GM23338 (cell line): ENCODE data around the gene PSMB2. TPM values are rescaled to one million over a fixed set of nuclear protein-coding genes. Genes with fewer than 3 reads are reported as not detected.
A peak's percentile ranks its signal among the peaks of the same experiment; 100 is the strongest.

Experiments
- ATAC-seq: fragments of 200-7000 bp; cut with Tn5 transposase; 3 replicates; pipeline ENCODE4 v1.9.1; 2020
- DNase-seq: peaks from one replicate; pipeline ENCODE4 v3.0.0-alpha.2; 2015; ENCODE audit warnings: low spot score
- H2AFZ ChIP-seq: fragments of 200-600 bp; sonication (generic); 2 replicates; pipeline ENCODE4 v1.8.0; 2016; ENCODE audit warnings: antibody characterized with exemption, mild to moderate bottlenecking, moderate library complexity
- H3F3A ChIP-seq: fragments of 200-600 bp; sonication (generic); replicated peaks from 2 replicates; pipeline ENCODE4 v1.8.0; 2017; ENCODE audit warnings: antibody characterized with exemption, mixed run types, low read depth
- H3K27ac ChIP-seq: fragments of 200-600 bp; sonication (generic); 2 replicates; pipeline ENCODE4 v1.6.1; 2016; ENCODE audit warnings: low read depth
- H3K27me3 ChIP-seq: fragments of 200-600 bp; sonication (generic); 2 replicates; pipeline ENCODE4 v1.8.0; 2016; ENCODE audit warnings: mild to moderate bottlenecking, mixed run types, moderate library complexity; ENCODE audit not compliant: insufficient read depth
- H3K36me3 ChIP-seq: fragments of 200-600 bp; sonication (generic); 2 replicates; pipeline ENCODE4 v1.8.0; 2016; ENCODE audit warnings: mild to moderate bottlenecking; ENCODE audit not compliant: insufficient read depth
- H3K4me1 ChIP-seq: fragments of 200-600 bp; sonication (generic); 2 replicates; pipeline ENCODE4 v1.8.0; 2016; ENCODE audit warnings: mild to moderate bottlenecking, moderate library complexity; ENCODE audit not compliant: insufficient read depth
- H3K4me2 ChIP-seq: fragments of 200-600 bp; sonication (generic); 2 replicates; pipeline ENCODE4 v1.7.1; 2017; ENCODE audit warnings: mixed run types
- H3K4me3 ChIP-seq: fragments of 200-600 bp; sonication (generic); 2 replicates; pipeline ENCODE4 v1.6.1; 2016; ENCODE audit warnings: mixed run types
- H3K79me2 ChIP-seq: fragments of 200-600 bp; sonication (generic); replicated peaks from 2 replicates; pipeline ENCODE4 v1.8.0; 2017; ENCODE audit warnings: mild to moderate bottlenecking; ENCODE audit not compliant: insufficient read depth
- H3K9me2 ChIP-seq: fragments of 200-600 bp; sonication (generic); 2 replicates; pipeline ENCODE4 v1.8.0; 2017; ENCODE audit not compliant: insufficient read depth
- H4K20me1 ChIP-seq: fragments of 200-600 bp; sonication (generic); replicated peaks from 2 replicates; pipeline ENCODE4 v1.8.0; 2017; ENCODE audit warnings: mild to moderate bottlenecking; ENCODE audit not compliant: insufficient read depth
- H3K27ac Mint-ChIP-seq: 2 replicates; pipeline ENCODE4 v1.8.0; 2020; ENCODE audit warnings: inconsistent platforms, mild to moderate bottlenecking, moderate library complexity, mixed read lengths
- H3K27me3 Mint-ChIP-seq: 3 replicates; pipeline ENCODE4 v1.8.0; 2022; ENCODE audit warnings: low read depth, mild to moderate bottlenecking, moderate library complexity, mixed read lengths, inconsistent platforms; ENCODE audit not compliant: insufficient read depth, poor library complexity
- H3K36me3 Mint-ChIP-seq: 3 replicates; pipeline ENCODE4 v1.8.0; 2021; ENCODE audit warnings: low read depth, mild to moderate bottlenecking, inconsistent platforms, moderate library complexity, mixed read lengths
- H3K4me1 Mint-ChIP-seq: 3 replicates; pipeline ENCODE4 v1.8.0; 2020; ENCODE audit warnings: mild to moderate bottlenecking, inconsistent platforms, mixed read lengths
- H3K4me3 Mint-ChIP-seq: 3 replicates; pipeline ENCODE4 v1.8.0; 2021; ENCODE audit warnings: moderate library complexity, mild to moderate bottlenecking, inconsistent platforms, mixed read lengths
- H3K9me3 Mint-ChIP-seq: 3 replicates; pipeline ENCODE4 v1.8.0; 2020; ENCODE audit warnings: moderate library complexity, mild to moderate bottlenecking, inconsistent platforms, mixed read lengths
- CREB1 ChIP-seq: fragments of 250-450 bp; sonication (Bioruptor Pico); IDR thresholded peaks from 2 replicates; pipeline ENCODE4 v1.5.0; 2020; ENCODE audit warnings: low read depth, mild to moderate bottlenecking, moderate library complexity
- CTCF ChIP-seq, 2 experiments: fragments of 200-600 bp in 1 of 2; sonication (generic) in 1 of 2; conservative IDR thresholded peaks; 2 replicates each; pipeline versions ENCODE4 v1.5.1 to v1.6.1; 2016 to 2017; ENCODE audit warnings: antibody characterized with exemption in 2 of 2, low read depth in 2 of 2, mild to moderate bottlenecking in 2 of 2, moderate library complexity in 1 of 2
- EZH2 ChIP-seq: fragments of 200-600 bp; sonication (generic); IDR thresholded peaks from one replicate; pipeline ENCODE4 v1.8.0; 2017; ENCODE audit warnings: antibody characterized with exemption, mild to moderate bottlenecking, low read depth; ENCODE audit not compliant: unreplicated experiment
- JUNB ChIP-seq: IDR thresholded peaks from one replicate; pipeline ENCODE4 v1.6.1; 2016; ENCODE audit warnings: antibody characterized with exemption; ENCODE audit not compliant: unreplicated experiment
- NANOG ChIP-seq: IDR thresholded peaks from 2 replicates; pipeline ENCODE4 v1.6.1; 2016; ENCODE audit warnings: antibody characterized with exemption, borderline replicate concordance
- POLR2AphosphoS5 ChIP-seq: IDR thresholded peaks from 2 replicates; pipeline ENCODE4 v1.6.1; 2016; ENCODE audit warnings: antibody characterized with exemption, low read depth
- STAT1 ChIP-seq: IDR thresholded peaks from one replicate; pipeline ENCODE4 v1.6.1; 2016; ENCODE audit warnings: antibody characterized with exemption; ENCODE audit not compliant: unreplicated experiment
- ZNF114 ChIP-seq: fragments of 250-450 bp; sonication (Bioruptor Pico); IDR thresholded peaks from 2 replicates; pipeline ENCODE4 v1.5.0; 2020; ENCODE audit warnings: mild to moderate bottlenecking, moderate library complexity
- ZNF331 ChIP-seq: fragments of 250-450 bp; sonication (Bioruptor Pico); IDR thresholded peaks from 2 replicates; pipeline ENCODE4 v1.5.0; 2020; ENCODE audit warnings: low read depth, mild to moderate bottlenecking, moderate library complexity
- polyA plus RNA-seq: library from polyadenylated mRNA; unstranded; fragments of >200 nt; fragmentation: Nextera tagmentation; extraction: Ambion mirVana; gene quantifications from 2 replicates; pipeline ENCODE4 v1.2.1, GENCODE V29; 2016
- total RNA-seq: library from RNA; depleted of rRNA; stranded (reverse); fragments of >200 nt; shearing (Covaris generic); gene quantifications from 2 replicates; pipeline ENCODE4 v1.2.3, GENCODE V29; 2014
- TF ChIP-seq, protein P1 (sequence below): IDR thresholded peaks from one replicate; pipeline ENCODE4 v1.6.1; 2018; ENCODE audit warnings: antibody characterized with exemption; ENCODE audit not compliant: unreplicated experiment
- TF ChIP-seq, protein P2 (sequence below): fragments of 250-450 bp; sonication (Bioruptor Pico); IDR thresholded peaks from 2 replicates; pipeline ENCODE4 v1.5.0; 2020; ENCODE audit warnings: mild to moderate bottlenecking, moderate library complexity

PSMB2 gene
- total and polyA plus RNA-seq, 2 experiments from 2014 or later: 68.2 to 147 TPM

DNA sequence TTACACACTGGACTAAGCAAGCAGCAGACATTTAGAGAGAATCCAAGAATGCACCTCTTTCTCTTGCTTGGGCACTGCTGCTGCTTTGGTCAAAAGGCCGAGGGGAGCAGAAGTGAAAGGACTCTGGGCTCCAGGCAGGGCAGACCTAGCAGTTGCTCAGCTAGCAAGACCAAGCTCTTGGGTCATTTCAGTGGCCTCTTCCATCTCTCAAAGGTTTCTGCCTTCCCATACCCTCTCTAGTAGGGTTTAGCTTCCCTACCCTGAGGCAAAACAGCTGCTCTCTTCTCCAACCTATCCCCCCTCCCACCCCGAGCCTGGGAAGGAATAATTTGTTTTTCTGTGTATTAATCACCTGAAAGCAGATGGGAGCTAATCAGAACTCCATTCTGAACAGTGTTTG lies 42.4 kb downstream of the PSMB2 start:
- Mint-ChIP-seq H3K4me3 (no peak overlapping the region), H3K27ac (no peak overlapping the region), H3K27me3 (no peaks in the 10 kb centered on the region), H3K4me1 (no peaks in the 10 kb centered on the region), H3K9me3 (no peaks in the 10 kb centered on the region), H3K36me3 (peaks cover 24% of the 10 kb centered on the region)
- Histone ChIP-seq H3F3A (peaks cover 8% of the 10 kb centered on the region; the same call in 1 of the 2 replicates), H4K20me1 (peaks cover 9% of the 10 kb centered on the region; the same call in 1 of the 2 replicates), H3K4me2 (no peak overlapping the region), H3K27me3 (no peaks in the 10 kb centered on the region), H3K27ac (no peak overlapping the region), H2AFZ (no peak overlapping the region), H3K4me1 (no peaks in the 10 kb centered on the region), H3K79me2 (no peaks in the 10 kb centered on the region), H3K4me3 (no peak overlapping the region), H3K9me2 (no peaks in the 10 kb centered on the region), H3K36me3 (peaks cover 23% of the 10 kb centered on the region)
- no peak for DNase-seq
- TF ChIP-seq STAT1 (no peak), EZH2 (no peak), POLR2AphosphoS5 (no peak), JUNB (no peak), ZNF331 (CRISPR knock-in tag) (no peak), CREB1 (CRISPR knock-in tag) (no peak), ZNF114 (no peak), NANOG (no peak)
- TF ChIP-seq, protein P1, sequence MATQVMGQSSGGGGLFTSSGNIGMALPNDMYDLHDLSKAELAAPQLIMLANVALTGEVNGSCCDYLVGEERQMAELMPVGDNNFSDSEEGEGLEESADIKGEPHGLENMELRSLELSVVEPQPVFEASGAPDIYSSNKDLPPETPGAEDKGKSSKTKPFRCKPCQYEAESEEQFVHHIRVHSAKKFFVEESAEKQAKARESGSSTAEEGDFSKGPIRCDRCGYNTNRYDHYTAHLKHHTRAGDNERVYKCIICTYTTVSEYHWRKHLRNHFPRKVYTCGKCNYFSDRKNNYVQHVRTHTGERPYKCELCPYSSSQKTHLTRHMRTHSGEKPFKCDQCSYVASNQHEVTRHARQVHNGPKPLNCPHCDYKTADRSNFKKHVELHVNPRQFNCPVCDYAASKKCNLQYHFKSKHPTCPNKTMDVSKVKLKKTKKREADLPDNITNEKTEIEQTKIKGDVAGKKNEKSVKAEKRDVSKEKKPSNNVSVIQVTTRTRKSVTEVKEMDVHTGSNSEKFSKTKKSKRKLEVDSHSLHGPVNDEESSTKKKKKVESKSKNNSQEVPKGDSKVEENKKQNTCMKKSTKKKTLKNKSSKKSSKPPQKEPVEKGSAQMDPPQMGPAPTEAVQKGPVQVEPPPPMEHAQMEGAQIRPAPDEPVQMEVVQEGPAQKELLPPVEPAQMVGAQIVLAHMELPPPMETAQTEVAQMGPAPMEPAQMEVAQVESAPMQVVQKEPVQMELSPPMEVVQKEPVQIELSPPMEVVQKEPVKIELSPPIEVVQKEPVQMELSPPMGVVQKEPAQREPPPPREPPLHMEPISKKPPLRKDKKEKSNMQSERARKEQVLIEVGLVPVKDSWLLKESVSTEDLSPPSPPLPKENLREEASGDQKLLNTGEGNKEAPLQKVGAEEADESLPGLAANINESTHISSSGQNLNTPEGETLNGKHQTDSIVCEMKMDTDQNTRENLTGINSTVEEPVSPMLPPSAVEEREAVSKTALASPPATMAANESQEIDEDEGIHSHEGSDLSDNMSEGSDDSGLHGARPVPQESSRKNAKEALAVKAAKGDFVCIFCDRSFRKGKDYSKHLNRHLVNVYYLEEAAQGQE: no peak
- no peak for ATAC-seq

DNA sequence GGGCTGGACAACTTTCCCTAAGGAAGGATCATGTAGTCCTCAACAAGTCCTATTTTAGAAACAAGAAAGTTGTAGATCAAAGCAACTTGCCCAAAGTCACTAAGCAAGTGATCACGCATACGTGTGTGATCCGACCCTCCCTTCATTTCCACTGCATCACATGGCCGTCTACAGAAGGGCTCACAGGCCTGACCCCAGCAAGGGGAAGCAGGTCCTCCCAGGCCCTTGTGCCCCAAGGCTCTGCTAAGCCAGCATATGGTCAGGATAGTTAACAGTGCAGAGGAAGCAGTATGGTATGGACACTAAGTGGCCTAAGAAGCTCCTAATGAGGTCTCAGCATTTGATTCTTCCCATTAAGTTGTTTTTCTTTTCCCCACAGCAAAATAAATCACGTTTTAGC lies 43.5 kb downstream of the PSMB2 start:
- no peak overlapping the region for H3K4me3 Mint-ChIP-seq
- no peaks in the 10 kb centered on the region for H3K79me2 ChIP-seq
- H3K27ac Mint-ChIP-seq: no peak overlapping the region
- H3K36me3 ChIP-seq: peaks cover 17% of the 10 kb centered on the region
- no peaks in the 10 kb centered on the region for H3K9me2 ChIP-seq
- no peaks in the 10 kb centered on the region for H3K4me1 ChIP-seq
- H3K27ac ChIP-seq: no peak overlapping the region
- H3K9me3 Mint-ChIP-seq: no peaks in the 10 kb centered on the region
- no peaks in the 10 kb centered on the region for H3K4me1 Mint-ChIP-seq
- no peak overlapping the region for H2AFZ ChIP-seq
- no peak overlapping the region for H3K4me3 ChIP-seq
- H3K4me2 ChIP-seq: no peak overlapping the region
- H3K27me3 Mint-ChIP-seq: no peaks in the 10 kb centered on the region
- H3K27me3 ChIP-seq: no peaks in the 10 kb centered on the region
- ATAC-seq (peak; percentile 35; the same call in 2 of the 3 replicates), DNase-seq (no peak)
- peaks cover 3% of the 10 kb centered on the region; the same call in 1 of the 2 replicates for H3F3A ChIP-seq
- H3K36me3 Mint-ChIP-seq: peaks cover 14% of the 10 kb centered on the region
- H4K20me1 ChIP-seq: peaks cover 7% of the 10 kb centered on the region; the same call in 1 of the 2 replicates
- no peak for TF ChIP-seq CTCF (conservative IDR thresholded peaks at IDR 0.05; ENCODE audit: low read depth in 2 of 2)
- TF ChIP-seq NANOG: no peak
- no peak for TF ChIP-seq CREB1 (CRISPR knock-in tag)
- TF ChIP-seq, protein P2, sequence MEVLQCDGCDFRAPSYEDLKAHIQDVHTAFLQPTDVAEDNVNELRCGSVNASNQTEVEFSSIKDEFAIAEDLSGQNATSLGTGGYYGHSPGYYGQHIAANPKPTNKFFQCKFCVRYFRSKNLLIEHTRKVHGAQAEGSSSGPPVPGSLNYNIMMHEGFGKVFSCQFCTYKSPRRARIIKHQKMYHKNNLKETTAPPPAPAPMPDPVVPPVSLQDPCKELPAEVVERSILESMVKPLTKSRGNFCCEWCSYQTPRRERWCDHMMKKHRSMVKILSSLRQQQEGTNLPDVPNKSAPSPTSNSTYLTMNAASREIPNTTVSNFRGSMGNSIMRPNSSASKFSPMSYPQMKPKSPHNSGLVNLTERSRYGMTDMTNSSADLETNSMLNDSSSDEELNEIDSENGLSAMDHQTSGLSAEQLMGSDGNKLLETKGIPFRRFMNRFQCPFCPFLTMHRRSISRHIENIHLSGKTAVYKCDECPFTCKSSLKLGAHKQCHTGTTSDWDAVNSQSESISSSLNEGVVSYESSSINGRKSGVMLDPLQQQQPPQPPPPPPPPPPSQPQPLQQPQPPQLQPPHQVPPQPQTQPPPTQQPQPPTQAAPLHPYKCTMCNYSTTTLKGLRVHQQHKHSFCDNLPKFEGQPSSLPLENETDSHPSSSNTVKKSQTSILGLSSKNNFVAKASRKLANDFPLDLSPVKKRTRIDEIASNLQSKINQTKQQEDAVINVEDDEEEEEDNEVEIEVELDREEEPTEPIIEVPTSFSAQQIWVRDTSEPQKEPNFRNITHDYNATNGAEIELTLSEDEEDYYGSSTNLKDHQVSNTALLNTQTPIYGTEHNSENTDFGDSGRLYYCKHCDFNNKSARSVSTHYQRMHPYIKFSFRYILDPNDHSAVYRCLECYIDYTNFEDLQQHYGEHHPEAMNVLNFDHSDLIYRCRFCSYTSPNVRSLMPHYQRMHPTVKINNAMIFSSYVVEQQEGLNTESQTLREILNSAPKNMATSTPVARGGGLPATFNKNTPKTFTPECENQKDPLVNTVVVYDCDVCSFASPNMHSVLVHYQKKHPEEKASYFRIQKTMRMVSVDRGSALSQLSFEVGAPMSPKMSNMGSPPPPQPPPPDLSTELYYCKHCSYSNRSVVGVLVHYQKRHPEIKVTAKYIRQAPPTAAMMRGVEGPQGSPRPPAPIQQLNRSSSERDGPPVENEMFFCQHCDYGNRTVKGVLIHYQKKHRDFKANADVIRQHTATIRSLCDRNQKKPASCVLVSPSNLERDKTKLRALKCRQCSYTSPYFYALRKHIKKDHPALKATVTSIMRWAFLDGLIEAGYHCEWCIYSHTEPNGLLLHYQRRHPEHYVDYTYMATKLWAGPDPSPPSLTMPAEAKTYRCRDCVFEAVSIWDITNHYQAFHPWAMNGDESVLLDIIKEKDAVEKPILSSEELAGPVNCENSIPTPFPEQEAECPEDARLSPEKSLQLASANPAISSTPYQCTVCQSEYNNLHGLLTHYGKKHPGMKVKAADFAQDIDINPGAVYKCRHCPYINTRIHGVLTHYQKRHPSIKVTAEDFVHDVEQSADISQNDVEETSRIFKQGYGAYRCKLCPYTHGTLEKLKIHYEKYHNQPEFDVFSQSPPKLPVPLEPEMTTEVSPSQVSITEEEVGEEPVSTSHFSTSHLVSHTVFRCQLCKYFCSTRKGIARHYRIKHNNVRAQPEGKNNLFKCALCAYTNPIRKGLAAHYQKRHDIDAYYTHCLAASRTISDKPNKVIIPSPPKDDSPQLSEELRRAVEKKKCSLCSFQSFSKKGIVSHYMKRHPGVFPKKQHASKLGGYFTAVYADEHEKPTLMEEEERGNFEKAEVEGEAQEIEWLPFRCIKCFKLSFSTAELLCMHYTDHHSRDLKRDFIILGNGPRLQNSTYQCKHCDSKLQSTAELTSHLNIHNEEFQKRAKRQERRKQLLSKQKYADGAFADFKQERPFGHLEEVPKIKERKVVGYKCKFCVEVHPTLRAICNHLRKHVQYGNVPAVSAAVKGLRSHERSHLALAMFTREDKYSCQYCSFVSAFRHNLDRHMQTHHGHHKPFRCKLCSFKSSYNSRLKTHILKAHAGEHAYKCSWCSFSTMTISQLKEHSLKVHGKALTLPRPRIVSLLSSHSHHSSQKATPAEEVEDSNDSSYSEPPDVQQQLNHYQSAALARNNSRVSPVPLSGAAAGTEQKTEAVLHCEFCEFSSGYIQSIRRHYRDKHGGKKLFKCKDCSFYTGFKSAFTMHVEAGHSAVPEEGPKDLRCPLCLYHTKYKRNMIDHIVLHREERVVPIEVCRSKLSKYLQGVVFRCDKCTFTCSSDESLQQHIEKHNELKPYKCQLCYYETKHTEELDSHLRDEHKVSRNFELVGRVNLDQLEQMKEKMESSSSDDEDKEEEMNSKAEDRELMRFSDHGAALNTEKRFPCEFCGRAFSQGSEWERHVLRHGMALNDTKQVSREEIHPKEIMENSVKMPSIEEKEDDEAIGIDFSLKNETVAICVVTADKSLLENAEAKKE: no peak
